ENCODE results near the gene GIPC2. TPM values are rescaled to one million over a fixed set of nuclear protein-coding genes. Genes with fewer than 3 reads are reported as not detected.
"Not testable (repeated sequence)": the region's sequence is repeated elsewhere in the genome, so short reads cannot be mapped to it uniquely, and the experiment has no call there.

Gene GIPC2, protein sequence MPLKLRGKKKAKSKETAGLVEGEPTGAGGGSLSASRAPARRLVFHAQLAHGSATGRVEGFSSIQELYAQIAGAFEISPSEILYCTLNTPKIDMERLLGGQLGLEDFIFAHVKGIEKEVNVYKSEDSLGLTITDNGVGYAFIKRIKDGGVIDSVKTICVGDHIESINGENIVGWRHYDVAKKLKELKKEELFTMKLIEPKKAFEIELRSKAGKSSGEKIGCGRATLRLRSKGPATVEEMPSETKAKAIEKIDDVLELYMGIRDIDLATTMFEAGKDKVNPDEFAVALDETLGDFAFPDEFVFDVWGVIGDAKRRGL
- total RNA-seq = 1 to 10 TPM in 8 of 9 donors, under 1 TPM in 1; 0.99 to 4.0 (median 2.8) TPM
- 1 to 10 TPM; 1.3 to 2.5 TPM for polyA plus RNA-seq
- long read RNA-seq, donor 1, partial matches to known transcripts = 0 of 16 reads
- long read RNA-seq, donor 1, other reads (novel, unspliced or antisense) = 13 of 16 reads
- long read RNA-seq, donor 2, partial matches to known transcripts = 0 of 15 reads
- long read RNA-seq, donor 2, other reads (novel, unspliced or antisense) = 14 of 15 reads
- long read RNA-seq, donor 3, partial matches to known transcripts = 0 of 8 reads
- long read RNA-seq, donor 3, other reads (novel, unspliced or antisense) = 8 of 8 reads

- peak; percentile 29 to 66 (median 40) for DNase-seq
- H3K27me3 ChIP-seq = peaks cover 0 to 26% (median 0%) of the 10 kb centered on the region in 9 donors
- peak in 3 of 4 donors; percentile 66 to 71 (median 68) for ATAC-seq
- H3K36me3 ChIP-seq = no peaks in the 10 kb centered on the region
- intact Hi-C loops (cut with DNase I) = loop anchor here in 6 of 10 donors (2.0 to 10.0 kb wide), 6 partner anchors 39 to 69 kb away; partner anchors contain the start of gene FUBP1 (in 3 of the 6)
- peak within 1 kb of the TSS; percentile 51 to 90 (median 74) for H3K4me3 ChIP-seq
- 2 to 3% (median 2%) methylated on average over 43 to 85 of the region's 85 CpGs for WGBS, 4 donors
- H3K27ac ChIP-seq = peak within 1 kb of the TSS; percentile 1 to 83 (median 64)
- TF ChIP-seq POLR2A (IDR thresholded peaks at IDR 0.05) = no peak
- TF ChIP-seq, protein P1, sequence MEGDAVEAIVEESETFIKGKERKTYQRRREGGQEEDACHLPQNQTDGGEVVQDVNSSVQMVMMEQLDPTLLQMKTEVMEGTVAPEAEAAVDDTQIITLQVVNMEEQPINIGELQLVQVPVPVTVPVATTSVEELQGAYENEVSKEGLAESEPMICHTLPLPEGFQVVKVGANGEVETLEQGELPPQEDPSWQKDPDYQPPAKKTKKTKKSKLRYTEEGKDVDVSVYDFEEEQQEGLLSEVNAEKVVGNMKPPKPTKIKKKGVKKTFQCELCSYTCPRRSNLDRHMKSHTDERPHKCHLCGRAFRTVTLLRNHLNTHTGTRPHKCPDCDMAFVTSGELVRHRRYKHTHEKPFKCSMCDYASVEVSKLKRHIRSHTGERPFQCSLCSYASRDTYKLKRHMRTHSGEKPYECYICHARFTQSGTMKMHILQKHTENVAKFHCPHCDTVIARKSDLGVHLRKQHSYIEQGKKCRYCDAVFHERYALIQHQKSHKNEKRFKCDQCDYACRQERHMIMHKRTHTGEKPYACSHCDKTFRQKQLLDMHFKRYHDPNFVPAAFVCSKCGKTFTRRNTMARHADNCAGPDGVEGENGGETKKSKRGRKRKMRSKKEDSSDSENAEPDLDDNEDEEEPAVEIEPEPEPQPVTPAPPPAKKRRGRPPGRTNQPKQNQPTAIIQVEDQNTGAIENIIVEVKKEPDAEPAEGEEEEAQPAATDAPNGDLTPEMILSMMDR (IDR thresholded peaks at IDR 0.05) = no peak
- H3K4me1 ChIP-seq = peaks cover 0 to 38% (median 11%) of the 10 kb centered on the region in 12 donors
- no peaks in the 10 kb centered on the region for H3K9me3 ChIP-seq
Measured at GRCh38 chr1:78045926-78046778, at the start of gene GIPC2. Gene GIPC2 (plus strand): TSS chr1:78045966. CDS start chr1:78046095, 129 bp downstream.

DNA sequence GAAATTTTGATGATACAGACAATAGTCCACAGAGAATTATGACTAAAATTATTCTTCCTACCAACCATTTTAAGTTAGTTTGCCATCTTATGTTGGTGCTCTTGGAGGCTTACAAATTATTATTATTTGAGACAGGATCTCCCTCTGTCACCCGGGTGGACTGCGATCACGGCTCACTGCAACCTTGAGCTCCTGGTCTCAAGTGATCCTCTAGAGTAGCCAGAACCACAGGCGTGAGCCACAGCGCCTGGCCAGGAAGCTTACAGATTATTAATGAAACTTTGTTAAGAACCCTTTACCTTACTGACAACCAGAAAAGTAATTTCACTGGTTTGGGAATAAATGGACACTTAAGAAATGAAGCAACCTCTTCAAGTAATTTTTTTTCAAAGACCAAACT is 49.0 kb upstream of the GIPC2 start:
- intact Hi-C loops (cut with DNase I) = no loop called here

DNA sequence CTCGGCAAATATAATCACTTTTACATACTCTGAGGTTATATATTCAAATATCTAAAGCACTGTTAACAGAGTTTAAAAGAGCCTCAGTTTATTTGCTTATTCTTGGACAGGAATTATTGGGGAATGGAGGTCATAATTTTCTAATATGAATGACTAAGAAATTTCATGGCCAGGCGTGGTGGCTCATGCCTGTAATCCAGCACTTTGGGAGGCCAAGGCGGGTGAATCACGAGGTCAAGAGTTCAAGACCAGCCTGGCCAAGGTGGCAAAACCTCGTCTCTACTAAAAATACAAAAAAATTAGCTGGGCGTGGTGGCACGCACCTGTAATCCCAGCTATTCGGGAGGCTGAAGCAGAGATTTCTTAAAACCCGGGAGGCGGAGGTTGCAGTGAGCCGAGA is 45.2 kb upstream of the GIPC2 start:
- H3K9me3 ChIP-seq, H3K27me3 ChIP-seq, ATAC-seq, H3K36me3 ChIP-seq, H3K4me3 ChIP-seq, H3K27ac ChIP-seq, DNase-seq: not testable (repeated sequence)
- H3K4me1 ChIP-seq = peaks cover 0 to 18% (median 10%) of the 10 kb centered on the region in 12 donors
- intact Hi-C loops (cut with DNase I) = loop anchor here in 1 of 10 donors (10.0 kb wide), 1 partner anchor 114 kb away; no protein-coding TSS in a partner anchor
- 92 to 97% (median 95%) methylated on average over 11 of the region's 11 CpGs for WGBS, 4 donors

More for the DNA sequence above, 49.0 kb upstream of the GIPC2 start:
- DNase-seq (no peak), ATAC-seq (peak in 1 of 4 donors; percentile 57)
- no peak for TF ChIP-seq POLR2A (IDR thresholded peaks at IDR 0.05)
- TF ChIP-seq, protein P1 (IDR thresholded peaks at IDR 0.05) = no peak
- 60 to 87% (median 77%) methylated on average over 5 of the region's 5 CpGs for WGBS, 4 donors
- no peak overlapping the region for H3K27ac ChIP-seq
- no peaks in the 10 kb centered on the region for H3K9me3 ChIP-seq
- peaks cover 0 to 25% (median 8%) of the 10 kb centered on the region in 9 donors for H3K36me3 ChIP-seq
- H3K4me3 ChIP-seq = no peak overlapping the region
- H3K27me3 ChIP-seq = no peaks in the 10 kb centered on the region
- H3K4me1 ChIP-seq = peaks cover 0 to 10% (median 0%) of the 10 kb centered on the region in 12 donors

GRCh38 chr1:78003070-78003746 is 42.6 kb upstream of the GIPC2 start:
- H3K4me3 ChIP-seq = peak overlapping the region in 8 of 12 donors; percentile 56 to 73 (median 66)
- DNase-seq = no peak
- TF ChIP-seq POLR2A (IDR thresholded peaks at IDR 0.05) = no peak
- TF ChIP-seq, protein P1 (IDR thresholded peaks at IDR 0.05) = no peak
- ATAC-seq = no peak
- 28 to 35% (median 31%) methylated on average over 3 of the region's 3 CpGs for WGBS, 4 donors
- H3K36me3 ChIP-seq = no peaks in the 10 kb centered on the region
- no peaks in the 10 kb centered on the region for H3K27me3 ChIP-seq
- H3K4me1 ChIP-seq = peaks cover 0 to 39% (median 13%) of the 10 kb centered on the region in 12 donors
- H3K9me3 ChIP-seq = no peaks in the 10 kb centered on the region
- peak overlapping the region; percentile 89 to 96 (median 92) for H3K27ac ChIP-seq
- intact Hi-C loops (cut with DNase I) = loop anchor here in 1 of 10 donors (10.0 kb wide), 1 partner anchor 112 kb away; no protein-coding TSS in a partner anchor

Measured in heart left ventricle (tissue), 16 donors.